Endothelial cell of umbilical vein (primary cell): ENCODE results near the gene HAL.

Experiments
- EZH2 ChIP-seq: IDR thresholded peaks from 2 replicates; pipeline ENCODE4 v1.6.1; 2012; ENCODE audit warnings: borderline replicate concordance, low read depth, mild to moderate bottlenecking, moderate library complexity, low read length, inconsistent platforms; ENCODE audit not compliant: severe bottlenecking
- GATA2 ChIP-seq: IDR thresholded peaks from 2 replicates; pipeline ENCODE4 v1.7.0; 2011; ENCODE audit warnings: low read depth, mild to moderate bottlenecking, moderate library complexity, mixed read lengths, low read length; ENCODE audit not compliant: insufficient read length, insufficient read depth
- JUN ChIP-seq: IDR thresholded peaks from 2 replicates; pipeline ENCODE4 v1.6.1; 2011; ENCODE audit warnings: borderline replicate concordance, low read depth; ENCODE audit not compliant: insufficient read length, insufficient read depth
- MYC ChIP-seq: IDR thresholded peaks from one replicate; pipeline ENCODE4 v1.6.1; 2011; ENCODE audit warnings: mild to moderate bottlenecking, low read depth, low read length
- POLR2A ChIP-seq: IDR thresholded peaks from 2 replicates; pipeline ENCODE4 v1.6.1; 2012; ENCODE audit warnings: low read depth, mild to moderate bottlenecking, control low read depth, low read length
- POLR2AphosphoS5 ChIP-seq: IDR thresholded peaks from 2 replicates; pipeline ENCODE4 v1.6.1; 2012; ENCODE audit warnings: low read depth, mild to moderate bottlenecking, control low read depth, low read length, moderate library complexity; ENCODE audit not compliant: insufficient read depth
- TF ChIP-seq, protein P1 (sequence below), 2 donors: IDR thresholded peaks; 1 replicate in 1 of 2; 2 replicates in 1 of 2; pipeline ENCODE4 v1.5.1; 2011; ENCODE audit warnings: low read length in 2 of 2, mild to moderate bottlenecking in 2 of 2, moderate library complexity in 2 of 2, control low read depth in 1 of 2, inconsistent platforms in 1 of 2, low read depth in 1 of 2; ENCODE audit not compliant: insufficient read depth in 1 of 2; ENCODE audit errors: extremely low read depth in 1 of 2
- TF ChIP-seq, protein P2 (sequence below): IDR thresholded peaks from 2 replicates; pipeline ENCODE4 v1.6.1; 2011; ENCODE audit not compliant: insufficient read depth, insufficient read length

DNA sequence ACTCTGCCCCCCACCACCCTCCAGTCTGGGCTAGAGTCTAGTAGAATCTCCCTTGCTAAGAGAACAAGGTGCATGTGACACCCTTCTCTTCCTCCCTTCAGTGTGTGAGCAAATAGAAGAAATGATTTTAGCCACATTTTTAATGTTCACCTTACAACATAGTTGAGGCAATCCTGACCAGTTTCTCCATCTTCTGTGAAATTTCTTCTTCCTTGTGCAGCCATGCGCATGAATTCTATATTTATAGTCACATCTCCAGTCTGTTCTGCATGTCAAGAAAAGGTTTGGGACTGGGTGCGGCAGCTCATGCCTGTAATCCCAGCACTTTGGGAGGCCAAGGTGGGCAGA is 48.8 kb upstream of the HAL start:
- TF ChIP-seq, protein P1, sequence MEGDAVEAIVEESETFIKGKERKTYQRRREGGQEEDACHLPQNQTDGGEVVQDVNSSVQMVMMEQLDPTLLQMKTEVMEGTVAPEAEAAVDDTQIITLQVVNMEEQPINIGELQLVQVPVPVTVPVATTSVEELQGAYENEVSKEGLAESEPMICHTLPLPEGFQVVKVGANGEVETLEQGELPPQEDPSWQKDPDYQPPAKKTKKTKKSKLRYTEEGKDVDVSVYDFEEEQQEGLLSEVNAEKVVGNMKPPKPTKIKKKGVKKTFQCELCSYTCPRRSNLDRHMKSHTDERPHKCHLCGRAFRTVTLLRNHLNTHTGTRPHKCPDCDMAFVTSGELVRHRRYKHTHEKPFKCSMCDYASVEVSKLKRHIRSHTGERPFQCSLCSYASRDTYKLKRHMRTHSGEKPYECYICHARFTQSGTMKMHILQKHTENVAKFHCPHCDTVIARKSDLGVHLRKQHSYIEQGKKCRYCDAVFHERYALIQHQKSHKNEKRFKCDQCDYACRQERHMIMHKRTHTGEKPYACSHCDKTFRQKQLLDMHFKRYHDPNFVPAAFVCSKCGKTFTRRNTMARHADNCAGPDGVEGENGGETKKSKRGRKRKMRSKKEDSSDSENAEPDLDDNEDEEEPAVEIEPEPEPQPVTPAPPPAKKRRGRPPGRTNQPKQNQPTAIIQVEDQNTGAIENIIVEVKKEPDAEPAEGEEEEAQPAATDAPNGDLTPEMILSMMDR (IDR thresholded peaks at IDR 0.05; ENCODE audit: extremely low read depth in 1 of 2, insufficient read depth in 1 of 2, low read depth in 1 of 2, low read length in 2 of 2), result no peak
- no peak for TF ChIP-seq POLR2A
- no peak for TF ChIP-seq EZH2
- TF ChIP-seq POLR2AphosphoS5, result no peak
- TF ChIP-seq, protein P2, sequence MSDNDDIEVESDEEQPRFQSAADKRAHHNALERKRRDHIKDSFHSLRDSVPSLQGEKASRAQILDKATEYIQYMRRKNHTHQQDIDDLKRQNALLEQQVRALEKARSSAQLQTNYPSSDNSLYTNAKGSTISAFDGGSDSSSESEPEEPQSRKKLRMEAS, result no peak
- no peak for TF ChIP-seq MYC
- TF ChIP-seq GATA2, result no peak
- no peak for TF ChIP-seq JUN
